Colonic mucosa (tissue), 4 donors: ENCODE data around the gene KCNB1. TPM values are rescaled to one million over a fixed set of nuclear protein-coding genes. Genes with fewer than 3 reads are reported as not detected.

ENCODE experiments used
- DNase-seq: peaks from one replicate; pipeline ENCODE4 v3.0.0-alpha.2; 2020
- H3K27ac ChIP-seq: fragments of 200-600 bp; one replicate; pipeline ENCODE4 v1.8.0; 2021
- H3K27me3 ChIP-seq: fragments of 200-600 bp; one replicate; pipeline ENCODE4 v1.8.0; 2021
- H3K36me3 ChIP-seq: fragments of 200-600 bp; one replicate; pipeline ENCODE4 v1.8.0; 2021
- H3K4me1 ChIP-seq: fragments of 200-600 bp; one replicate; pipeline ENCODE4 v1.8.0; 2021; ENCODE audit warnings: mild to moderate bottlenecking
- H3K4me3 ChIP-seq: fragments of 200-600 bp; one replicate; pipeline ENCODE4 v1.8.0; 2021
- H3K9ac ChIP-seq, 2 donors: one replicate each; pipeline ENCODE4 v1.7.0; 2013; ENCODE audit warnings: control low read depth in 2 of 2, low read depth in 2 of 2, low read length in 2 of 2
- H3K9me3 ChIP-seq: fragments of 200-600 bp; one replicate; pipeline ENCODE4 v1.8.0; 2021
- intact Hi-C: fragments of 100-400 bp; cut with DNase I; formaldehyde crosslinking; loops from one replicate; pipeline ENCODE4 v1.14.1; 2022
- total RNA-seq, 2 donors: library from RNA; stranded (reverse); fragmentation: NEBNext Ultra II Directional in 1 of 2; extraction: Animal tissue kit (Norgen Biotek cat#: 25700) in 1 of 2; gene quantifications; one replicate each; pipeline ENCODE4 v1.2.1, GENCODE V29; 2021
- TF ChIP-seq, protein P1 (sequence below): fragments of 200-600 bp; IDR thresholded peaks from one replicate; pipeline ENCODE4 v1.8.0; 2022; ENCODE audit warnings: antibody characterized with exemption, mild to moderate bottlenecking
- donor health status: healthy.
- donor health status: DM: no; HTN: no; CAD: no.
- donor health status: DM: no; HTN: no; CAD: no.

Gene KCNB1
- total RNA-seq, 2 donors from 2014 or later = 0.37 to 1.9 TPM

DNA sequence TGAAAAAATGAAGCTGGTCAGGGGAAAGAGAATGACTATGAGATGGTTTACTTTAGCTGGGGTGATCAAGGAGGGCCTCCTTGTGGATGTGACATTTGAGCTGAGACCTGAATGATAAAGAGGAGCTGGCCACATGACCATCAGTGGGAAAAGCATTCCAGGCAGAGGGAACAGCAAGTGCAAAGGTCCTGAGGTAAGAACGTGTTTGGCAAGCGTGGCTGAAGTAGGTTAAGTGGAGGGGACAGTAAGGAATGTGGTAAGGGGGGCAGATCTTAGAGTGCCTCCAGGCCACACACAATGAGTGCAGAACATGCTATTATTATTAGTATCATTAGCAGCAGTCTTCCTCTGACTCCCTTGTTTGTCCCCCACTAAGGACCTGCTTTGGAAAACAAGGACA lies 92.6 kb downstream of the KCNB1 start:
- DNase-seq = no peak
- intact Hi-C loops = loop anchor here (5.0 kb wide), 1 partner anchor 87 kb away; no protein-coding TSS in a partner anchor
- TF ChIP-seq, protein P1, sequence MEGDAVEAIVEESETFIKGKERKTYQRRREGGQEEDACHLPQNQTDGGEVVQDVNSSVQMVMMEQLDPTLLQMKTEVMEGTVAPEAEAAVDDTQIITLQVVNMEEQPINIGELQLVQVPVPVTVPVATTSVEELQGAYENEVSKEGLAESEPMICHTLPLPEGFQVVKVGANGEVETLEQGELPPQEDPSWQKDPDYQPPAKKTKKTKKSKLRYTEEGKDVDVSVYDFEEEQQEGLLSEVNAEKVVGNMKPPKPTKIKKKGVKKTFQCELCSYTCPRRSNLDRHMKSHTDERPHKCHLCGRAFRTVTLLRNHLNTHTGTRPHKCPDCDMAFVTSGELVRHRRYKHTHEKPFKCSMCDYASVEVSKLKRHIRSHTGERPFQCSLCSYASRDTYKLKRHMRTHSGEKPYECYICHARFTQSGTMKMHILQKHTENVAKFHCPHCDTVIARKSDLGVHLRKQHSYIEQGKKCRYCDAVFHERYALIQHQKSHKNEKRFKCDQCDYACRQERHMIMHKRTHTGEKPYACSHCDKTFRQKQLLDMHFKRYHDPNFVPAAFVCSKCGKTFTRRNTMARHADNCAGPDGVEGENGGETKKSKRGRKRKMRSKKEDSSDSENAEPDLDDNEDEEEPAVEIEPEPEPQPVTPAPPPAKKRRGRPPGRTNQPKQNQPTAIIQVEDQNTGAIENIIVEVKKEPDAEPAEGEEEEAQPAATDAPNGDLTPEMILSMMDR = no peak
- Histone ChIP-seq H3K36me3 (no peaks in the 10 kb centered on the region), H3K9ac (no peak overlapping the region), H3K4me3 (no peak overlapping the region), H3K27me3 (no peaks in the 10 kb centered on the region), H3K9me3 (no peaks in the 10 kb centered on the region), H3K27ac (no peak overlapping the region), H3K4me1 (no peaks in the 10 kb centered on the region)

DNA sequence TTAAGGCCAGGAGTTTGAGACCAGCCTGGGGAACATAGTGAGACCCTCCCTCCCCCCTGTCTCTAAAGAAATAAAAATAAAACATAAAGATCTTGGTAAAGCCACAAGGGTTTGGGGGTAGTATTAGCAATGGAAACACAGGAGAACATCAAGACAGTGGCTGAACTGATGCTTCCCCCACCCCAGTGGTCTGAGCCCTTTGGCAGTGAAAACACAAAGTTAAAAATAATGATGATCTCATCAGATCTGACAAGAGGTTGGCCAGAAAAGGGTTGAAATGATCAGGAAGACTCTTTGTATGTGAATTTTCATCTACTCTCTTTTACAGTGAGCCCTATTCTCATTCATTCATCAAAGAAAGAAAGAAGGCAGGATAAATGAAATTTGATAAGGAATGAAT lies 93.7 kb downstream of the KCNB1 start:
- Histone ChIP-seq H3K36me3 (no peaks in the 10 kb centered on the region), H3K9me3 (no peaks in the 10 kb centered on the region), H3K9ac (no peak overlapping the region), H3K27ac (no peak overlapping the region), H3K4me3 (no peak overlapping the region), H3K27me3 (no peaks in the 10 kb centered on the region), H3K4me1 (no peaks in the 10 kb centered on the region)
- no peak for DNase-seq
- TF ChIP-seq, protein P1 = no peak
- intact Hi-C loops = loop anchor here (5.0 kb wide), 1 partner anchor 89 kb away; no protein-coding TSS in a partner anchor

DNA sequence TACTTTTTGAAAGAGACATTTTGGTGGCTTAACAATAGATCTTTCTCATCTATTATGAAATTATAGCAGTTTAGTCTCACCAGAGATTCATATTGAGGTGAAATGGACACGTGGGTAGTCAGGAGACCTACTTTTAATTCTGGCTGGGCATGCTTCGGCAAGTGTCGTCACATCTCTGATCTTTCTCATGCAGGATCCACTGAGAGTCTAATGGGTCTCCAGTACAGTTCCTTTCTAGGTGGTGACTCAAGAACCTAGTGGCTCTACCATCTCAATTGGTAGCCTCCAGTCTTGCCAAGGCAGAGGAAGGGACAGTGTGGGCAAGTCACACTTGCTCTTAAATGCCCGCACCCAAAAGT lies 94.9 kb downstream of the KCNB1 start:
- Histone ChIP-seq H3K4me1 (no peaks in the 10 kb centered on the region), H3K9me3 (no peaks in the 10 kb centered on the region), H3K4me3 (no peak overlapping the region), H3K9ac (no peak overlapping the region), H3K36me3 (no peaks in the 10 kb centered on the region), H3K27ac (no peak overlapping the region), H3K27me3 (no peaks in the 10 kb centered on the region)
- intact Hi-C loops = loop anchor here (5.0 kb wide), 1 partner anchor 90 kb away; no protein-coding TSS in a partner anchor
- no peak for DNase-seq
- TF ChIP-seq, protein P1 = no peak

DNA sequence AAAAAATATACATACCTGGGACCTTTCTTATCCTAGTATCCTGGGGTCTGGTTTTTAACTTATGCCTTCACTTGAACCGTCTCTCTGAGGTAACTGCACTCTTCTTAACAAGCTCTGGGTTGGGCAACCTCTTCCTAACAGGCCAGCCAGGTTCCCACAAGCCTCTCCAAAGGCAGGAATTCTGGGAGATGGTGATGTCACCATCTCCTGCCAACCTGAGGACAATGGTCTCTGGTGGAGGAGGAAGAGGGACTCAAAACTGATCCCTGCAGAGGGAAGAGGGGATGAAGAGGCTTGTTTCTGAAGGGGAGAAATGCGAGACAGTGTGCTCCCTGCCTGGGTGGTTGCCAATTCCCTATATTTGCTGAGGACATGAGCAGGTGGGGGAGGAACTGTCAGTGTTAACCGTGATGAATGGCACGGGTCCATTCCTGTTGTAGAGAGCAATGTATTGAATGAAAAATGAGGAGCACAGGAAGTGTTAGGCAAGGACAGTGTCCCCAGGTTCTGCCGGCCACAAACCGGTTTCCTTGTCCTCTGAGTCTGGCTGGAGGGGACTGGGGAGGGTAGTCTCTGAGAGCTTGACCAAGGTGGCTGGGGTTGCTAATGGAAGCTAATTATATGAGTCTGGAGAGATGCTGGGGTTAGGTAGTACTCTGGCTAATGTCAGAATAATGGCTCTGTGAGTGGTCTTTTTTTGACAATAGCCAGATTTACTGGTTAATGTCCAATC lies 95.5 kb downstream of the KCNB1 start:
- intact Hi-C loops = loop anchor here (5.0 kb wide), 1 partner anchor 90 kb away; no protein-coding TSS in a partner anchor
- no peak for DNase-seq
- Histone ChIP-seq H3K36me3 (no peaks in the 10 kb centered on the region), H3K9ac (no peak overlapping the region), H3K9me3 (no peaks in the 10 kb centered on the region), H3K27ac (no peak overlapping the region), H3K4me1 (no peaks in the 10 kb centered on the region), H3K4me3 (no peak overlapping the region), H3K27me3 (no peaks in the 10 kb centered on the region)
- TF ChIP-seq, protein P1 = no peak

DNA sequence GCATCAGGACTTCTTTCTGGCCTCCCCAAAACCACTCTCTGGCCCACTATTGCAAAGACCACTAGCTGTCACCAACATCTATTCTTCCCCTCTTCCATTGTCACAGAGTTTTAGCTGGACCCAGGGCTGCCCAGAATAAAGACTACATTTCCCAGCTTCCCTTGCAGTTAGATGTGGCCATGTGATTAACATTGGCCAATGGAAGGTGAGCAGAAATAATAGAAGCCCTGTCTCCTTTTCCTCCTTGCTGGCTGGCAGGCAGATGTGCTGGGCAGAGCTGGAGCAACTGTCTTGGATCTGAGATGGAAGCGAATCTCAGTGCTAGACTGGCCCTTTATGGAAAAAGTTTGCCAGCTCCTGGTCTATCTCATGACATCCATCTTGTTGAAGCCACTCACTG lies 97.0 kb downstream of the KCNB1 start:
- no peak overlapping the region for H3K27ac ChIP-seq
- no peak overlapping the region for H3K4me3 ChIP-seq
- no peaks in the 10 kb centered on the region for H3K27me3 ChIP-seq
- H3K36me3 ChIP-seq = no peaks in the 10 kb centered on the region
- DNase-seq = no peak
- H3K9ac ChIP-seq = no peak overlapping the region
- intact Hi-C loops = loop anchor here (5.0 kb wide), 1 partner anchor 92 kb away; no protein-coding TSS in a partner anchor
- TF ChIP-seq, protein P1 = no peak
- no peaks in the 10 kb centered on the region for H3K9me3 ChIP-seq
- H3K4me1 ChIP-seq = no peaks in the 10 kb centered on the region
